T1000 (cell line): ENCODE results near the gene HRC.

Source experiments
- DNase-seq: peaks from one replicate; lab custom pipeline; 2025; ENCODE audit warnings: mixed read lengths; lab: John Stamatoyannopoulos, UW

HRC gene

DNA sequence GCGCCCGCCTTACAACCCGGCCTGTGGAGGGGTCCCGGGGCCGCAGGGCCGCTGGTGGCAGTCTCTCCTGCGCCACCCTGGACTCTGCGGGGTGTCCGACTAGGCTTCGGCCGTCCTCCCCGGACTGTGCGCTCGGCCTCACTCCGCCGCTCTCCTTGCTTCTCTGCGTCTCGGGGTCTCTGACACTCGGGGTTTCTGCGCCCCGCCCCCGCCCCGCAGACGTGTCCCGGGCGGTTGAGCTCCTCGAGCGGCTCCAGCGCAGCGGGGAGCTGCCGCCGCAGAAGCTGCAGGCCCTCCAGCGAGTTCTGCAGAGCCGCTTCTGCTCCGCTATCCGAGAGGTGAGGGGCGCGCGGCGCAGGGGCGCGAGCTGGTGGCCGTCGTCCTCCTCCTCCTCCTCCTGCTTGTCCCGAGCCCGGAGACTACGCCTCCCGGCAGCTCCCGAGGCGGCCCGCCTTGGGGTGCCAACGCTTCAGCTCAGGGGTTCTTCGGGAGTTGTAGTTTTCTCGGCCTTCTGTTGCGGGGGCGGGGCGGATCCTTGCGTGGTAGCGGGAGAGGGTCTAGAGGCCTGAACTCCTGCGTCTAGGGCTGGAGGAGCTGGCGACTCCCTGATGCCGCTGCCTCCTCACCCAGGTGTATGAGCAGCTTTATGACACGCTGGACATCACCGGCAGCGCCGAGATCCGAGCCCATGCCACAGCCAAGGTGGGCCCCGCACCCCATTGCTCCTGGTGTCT lies 40.4 kb downstream of the HRC start:
- DNase-seq, result no peak

DNA sequence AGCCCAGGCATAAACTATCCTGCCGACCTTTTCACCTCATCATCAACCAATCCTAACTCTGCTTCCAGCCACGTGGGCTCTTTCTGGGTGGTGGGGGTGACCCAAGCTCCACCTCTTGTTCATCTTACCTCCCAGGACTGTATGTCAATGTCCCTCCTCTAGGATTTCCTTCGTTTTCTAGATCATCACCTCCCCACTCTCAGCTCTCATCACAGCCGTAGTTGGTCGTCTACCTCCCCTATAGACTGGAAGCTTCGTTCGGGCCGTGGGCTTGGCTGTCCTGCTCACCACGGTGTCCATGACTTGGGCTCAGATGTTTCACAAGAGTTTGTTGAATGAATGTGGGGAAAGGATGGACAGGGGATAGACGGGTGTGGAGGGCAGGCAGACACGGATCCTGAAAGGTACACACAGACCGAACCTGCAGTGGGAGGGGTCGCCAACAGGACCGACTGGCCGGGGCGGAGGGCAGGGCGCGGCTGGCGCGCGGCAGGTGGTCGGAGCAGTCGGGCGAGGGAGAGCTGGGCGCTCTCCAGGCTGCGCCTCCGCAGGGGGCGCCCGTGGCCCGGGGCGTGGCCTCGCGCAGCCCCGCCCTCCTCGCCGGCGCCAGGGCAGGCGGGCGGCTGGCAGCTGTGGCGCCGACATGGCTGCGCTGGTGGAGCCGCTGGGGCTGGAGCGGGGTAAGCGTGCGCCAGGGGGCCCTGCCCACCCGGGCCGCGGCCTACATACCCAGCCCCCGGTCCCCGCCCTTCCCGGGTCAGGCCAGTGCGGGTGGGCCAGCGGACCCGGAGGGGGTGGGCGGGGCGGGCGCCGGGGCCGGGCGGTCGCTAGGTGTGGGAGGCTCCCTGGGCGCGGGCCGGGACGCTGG lies 41.2 kb downstream of the HRC start, which contains the start of gene LIN7B:
Gene LIN7B, plus strand, starts transcription at position 609 of the 868 bp plus-strand sequence. Its CDS starts 35 bp downstream, at position 644.
- peak; percentile 71 for DNase-seq

DNA sequence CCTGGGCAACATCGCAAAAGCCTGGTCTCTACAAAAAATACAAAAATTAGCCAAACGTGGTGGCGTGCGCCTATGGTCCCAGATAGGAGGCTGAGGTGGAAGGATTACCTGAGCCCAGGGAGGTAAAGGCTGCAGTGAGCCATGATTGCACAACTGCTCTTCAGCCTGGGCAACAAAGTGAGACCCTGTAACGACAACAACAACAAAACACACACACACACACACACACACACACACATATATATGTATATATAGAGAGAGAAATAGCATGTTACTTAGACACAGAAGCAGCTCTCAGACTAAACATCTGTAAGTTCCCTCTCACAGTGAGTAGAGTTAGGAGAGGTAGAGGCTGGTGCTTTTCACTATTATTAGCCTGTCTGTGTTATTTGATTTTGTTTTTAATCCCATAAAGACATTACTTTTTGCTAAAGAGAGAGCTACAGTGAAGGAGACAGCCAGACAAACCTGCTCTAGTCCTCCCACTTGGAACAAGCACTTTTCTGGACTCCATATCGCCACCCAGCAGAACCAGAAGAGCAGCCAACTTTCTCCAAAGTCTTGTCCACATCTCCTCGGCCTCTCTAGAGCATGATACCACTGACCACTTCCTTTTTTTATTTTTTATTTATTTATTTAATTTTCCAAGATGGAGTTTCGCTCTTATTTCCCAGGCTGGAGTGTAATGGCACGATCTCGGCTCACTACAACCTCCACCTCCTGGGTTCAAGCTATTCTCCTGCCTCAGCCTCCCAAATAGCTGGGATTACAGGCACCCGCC lies 43.8 kb downstream of the HRC start:
- DNase-seq, result no peak

DNA sequence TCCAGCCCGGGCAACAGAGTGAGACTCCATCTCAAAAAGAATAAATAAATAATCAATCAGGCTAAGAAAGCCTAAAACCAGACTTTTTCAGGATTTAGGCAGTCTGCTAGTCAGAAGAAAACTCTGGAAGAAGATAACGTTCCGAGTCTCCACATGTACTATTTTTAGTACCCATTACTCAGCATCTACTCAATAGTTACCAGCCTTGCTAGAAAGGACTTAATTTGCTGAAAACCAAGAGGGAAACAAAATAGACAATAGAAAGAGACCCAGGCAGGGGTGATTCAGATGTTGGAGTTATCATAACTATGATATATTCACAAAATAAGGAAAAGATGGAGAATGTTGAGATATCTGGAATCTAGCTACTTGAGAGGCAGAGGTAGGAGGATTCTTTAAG lies 44.6 kb downstream of the HRC start:
- DNase-seq, result no peak

DNA sequence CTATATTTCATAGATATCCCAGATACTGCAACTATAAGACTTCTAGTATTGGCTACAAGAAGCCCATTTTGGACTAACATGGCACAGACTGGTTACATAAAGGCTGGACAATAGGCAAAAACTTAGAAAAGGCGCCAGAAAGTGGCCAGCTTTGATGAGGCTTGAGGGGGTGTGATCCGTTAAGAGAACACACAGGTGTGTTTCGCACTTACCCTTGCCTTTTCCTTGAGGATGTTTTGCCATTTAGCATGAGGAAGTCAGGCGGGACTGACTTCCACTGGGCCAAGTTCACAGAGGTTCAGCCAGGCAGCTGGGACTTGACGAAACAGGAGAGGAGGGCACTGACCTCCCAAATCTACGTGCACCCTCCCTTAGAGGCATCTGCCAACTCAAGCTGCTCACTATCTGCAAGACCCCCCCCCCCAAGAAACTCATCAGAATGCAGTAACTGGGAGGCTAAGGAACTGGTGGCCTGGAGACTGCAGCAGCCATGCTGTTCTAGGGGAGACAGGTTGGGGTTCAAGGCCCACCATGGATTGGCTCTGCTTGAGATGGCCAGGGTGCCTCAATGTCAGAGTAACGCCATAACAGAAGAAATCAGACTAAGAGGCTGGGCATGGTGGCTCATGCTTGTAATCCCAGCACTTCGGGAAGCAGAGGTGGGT lies 45.5 kb downstream of the HRC start:
- no peak for DNase-seq

DNA sequence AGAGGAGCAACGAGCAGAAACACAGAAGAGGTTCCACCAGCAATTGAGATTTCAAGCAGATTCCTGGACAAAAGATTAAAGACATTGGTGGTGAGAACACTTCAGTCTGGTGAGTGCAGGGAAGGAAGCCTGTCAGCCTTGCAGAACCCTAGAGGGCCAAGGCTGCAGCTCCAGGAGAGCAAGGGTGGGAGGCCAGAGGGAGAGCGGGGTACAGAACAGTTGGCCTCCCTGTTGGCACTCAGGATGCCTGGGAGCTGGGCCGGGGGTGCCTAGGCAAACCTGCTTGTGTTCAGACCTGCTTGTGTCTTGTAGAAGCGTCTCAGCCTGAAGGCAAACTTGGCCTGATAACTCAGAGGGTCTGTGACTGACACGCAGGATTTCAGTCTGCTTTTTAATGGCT lies 46.1 kb downstream of the HRC start:
- DNase-seq, result no peak

DNA sequence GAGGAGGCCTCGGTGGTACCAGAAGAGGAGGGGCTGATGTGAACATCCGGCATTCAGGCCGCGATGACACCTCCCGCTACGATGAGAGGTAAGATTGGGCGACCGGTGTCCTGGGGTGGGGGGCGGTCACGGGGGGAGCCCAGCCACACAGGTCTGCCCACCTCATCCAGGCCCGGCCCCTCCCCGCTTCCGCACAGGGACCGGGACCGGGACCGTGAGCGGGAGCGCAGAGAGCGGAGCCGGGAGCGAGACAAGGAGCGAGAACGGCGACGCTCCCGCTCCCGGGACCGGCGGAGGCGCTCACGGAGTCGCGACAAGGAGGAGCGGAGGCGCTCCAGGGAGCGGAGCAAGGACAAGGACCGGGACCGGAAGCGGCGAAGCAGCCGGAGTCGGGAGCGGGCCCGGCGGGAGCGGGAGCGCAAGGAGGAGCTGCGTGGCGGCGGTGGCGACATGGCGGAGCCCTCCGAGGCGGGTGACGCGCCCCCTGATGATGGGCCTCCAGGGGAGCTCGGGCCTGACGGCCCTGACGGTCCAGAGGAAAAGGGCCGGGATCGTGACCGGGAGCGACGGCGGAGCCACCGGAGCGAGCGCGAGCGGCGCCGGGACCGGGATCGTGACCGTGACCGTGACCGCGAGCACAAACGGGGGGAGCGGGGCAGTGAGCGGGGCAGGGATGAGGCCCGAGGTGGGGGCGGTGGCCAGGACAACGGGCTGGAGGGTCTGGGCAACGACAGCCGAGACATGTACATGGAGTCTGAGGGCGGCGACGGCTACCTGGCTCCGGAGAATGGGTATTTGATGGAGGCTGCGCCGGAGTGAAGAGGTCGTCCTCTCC lies 47.4 kb downstream of the HRC start:
- DNase-seq, result no peak

DNA sequence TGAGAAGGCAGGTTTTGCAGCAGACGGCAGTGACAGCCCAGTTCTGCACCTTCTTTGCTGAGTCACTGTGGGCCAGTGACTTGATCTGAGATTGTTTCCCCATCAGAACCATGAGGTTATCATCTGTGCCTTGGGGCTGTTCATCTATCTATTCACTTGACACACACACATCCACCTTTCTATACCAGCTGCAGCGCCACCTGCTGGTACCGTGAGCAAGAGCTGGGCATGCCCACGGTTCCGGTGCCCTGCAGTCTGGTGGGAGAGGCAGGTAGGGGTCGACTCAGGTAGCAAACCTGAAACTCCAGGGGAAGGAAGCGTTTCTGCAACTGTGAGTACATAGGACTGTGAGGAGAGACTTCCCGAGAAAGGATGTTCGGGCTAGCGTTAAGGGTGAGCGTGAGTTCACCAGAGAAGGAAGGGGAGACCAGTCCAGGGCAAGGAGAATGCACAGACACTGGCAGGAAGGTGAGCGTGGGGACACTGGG lies 48.5 kb downstream of the HRC start:
- DNase-seq, result no peak

DNA sequence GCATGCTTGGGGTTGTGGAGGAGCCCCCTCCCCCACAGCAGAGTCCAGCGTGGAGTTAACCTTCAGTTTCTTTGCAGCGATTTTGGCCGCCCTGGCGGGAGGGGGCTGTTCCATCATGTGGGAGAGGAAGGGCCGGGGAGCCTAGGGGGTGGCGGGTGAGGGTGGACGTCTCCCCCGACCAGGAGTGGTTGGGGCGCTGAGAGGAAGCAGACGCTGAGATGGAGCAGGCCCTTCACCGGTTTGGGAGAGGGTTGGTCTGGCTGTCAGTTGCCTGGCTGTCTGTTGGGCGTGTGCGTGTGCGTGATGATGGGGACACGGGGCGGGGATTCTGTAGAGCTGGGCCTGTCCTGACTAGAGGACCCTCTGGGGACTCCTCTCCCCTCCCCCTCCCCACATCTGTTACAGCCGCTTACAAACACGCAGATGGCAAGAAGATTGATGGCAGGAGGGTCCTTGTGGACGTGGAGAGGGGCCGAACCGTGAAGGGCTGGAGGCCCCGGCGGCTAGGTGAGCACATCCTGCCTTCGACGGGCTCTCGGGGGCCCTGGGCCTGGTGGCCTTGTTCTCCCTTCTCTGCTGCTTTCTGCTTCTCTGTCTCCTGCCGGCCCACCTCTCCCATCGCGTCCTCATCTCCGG lies 50.8 kb downstream of the HRC start:
- no peak for DNase-seq

DNA sequence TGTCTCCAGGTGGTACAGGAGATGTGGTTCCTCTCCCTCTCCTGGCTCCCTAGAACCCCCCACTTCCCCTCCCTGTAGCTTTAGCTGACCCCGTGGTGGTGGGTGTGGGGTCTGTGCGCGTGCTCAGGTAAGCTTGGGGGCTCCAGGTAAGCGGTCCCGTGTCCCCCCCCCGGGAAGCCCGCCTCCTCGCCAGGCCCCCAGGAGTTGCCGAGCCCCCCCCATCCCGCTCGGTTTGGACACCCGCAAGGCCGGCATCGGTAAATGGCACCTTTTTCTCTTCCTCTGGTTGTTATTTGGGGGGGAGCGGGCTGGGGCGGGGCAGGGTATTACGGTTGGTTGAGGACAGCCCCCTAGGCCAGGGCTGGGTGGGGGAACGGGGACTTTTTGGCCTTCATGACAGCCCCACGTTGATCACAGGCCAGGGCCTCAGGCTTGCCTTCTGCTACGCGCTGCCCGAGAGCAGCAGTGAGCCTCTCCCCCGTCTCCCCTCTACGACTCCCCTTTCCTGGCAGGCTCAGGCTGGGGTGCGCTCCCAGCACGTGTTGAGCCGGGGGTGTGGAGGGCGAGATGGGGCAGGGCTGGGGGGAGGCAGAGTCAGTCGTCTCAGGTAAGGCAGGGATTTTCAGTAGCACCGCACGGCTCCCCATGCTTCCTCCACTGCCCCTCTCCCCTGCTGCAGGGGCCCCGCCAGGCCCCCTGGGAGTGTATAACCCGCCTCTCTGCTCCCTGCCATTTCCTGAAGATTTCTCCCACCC lies 51.7 kb downstream of the HRC start:
- no peak for DNase-seq

DNA sequence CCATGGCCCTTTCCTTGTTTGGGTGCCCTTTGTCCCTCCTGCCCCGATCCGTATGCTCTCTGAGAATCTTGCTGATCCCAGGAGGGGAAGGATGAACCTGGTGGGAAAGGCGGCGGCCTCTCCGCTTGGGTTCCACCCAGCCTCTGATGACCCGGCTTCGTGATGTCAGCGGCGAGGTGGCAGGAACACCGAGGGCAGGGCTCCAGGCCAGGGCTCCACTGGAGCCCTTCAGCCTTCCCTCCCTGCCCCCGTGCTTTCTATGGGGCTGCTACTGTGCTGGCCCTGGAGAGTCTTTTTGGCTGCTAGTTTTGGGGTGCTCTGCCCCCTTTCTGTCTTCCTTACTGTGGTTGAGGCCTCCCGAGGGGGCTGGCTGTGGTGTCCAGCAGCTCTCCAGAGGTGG lies 52.9 kb downstream of the HRC start:
- DNase-seq, result no peak
